SK-N-SH (cell line): Measurements from ENCODE around the gene NHS. TPM values are rescaled to one million over a fixed set of nuclear protein-coding genes. Genes with fewer than 3 reads are reported as not detected.

Source experiments
- CTCF ChIA-PET: fragments of 300-600, 350-600 bp; formaldehyde crosslinking; extraction: SDS; loops from one replicate; lab custom pipeline; 2021; lab: Yijun Ruan, JAX
- POLR2A ChIA-PET: fragments of 350-600 bp; sonication (Branson Sonifier 250); formaldehyde crosslinking; extraction: SDS; loops from one replicate; lab custom pipeline; 2020; ENCODE audit warnings: antibody characterized with exemption, inconsistent platforms; lab: Yijun Ruan, JAX
- DNase-seq: peaks from one replicate; pipeline ENCODE4 v3.0.0; 2012
- H2AFZ ChIP-seq: fragments of 200-600 bp; sonication (generic); 2 replicates; pipeline ENCODE4 v1.8.1; 2016; ENCODE audit warnings: antibody characterized with exemption, mild to moderate bottlenecking, low read depth
- H3F3A ChIP-seq: fragments of 200-600 bp; sonication (generic); replicated peaks from 2 replicates; pipeline ENCODE3; 2016; ENCODE audit warnings: antibody characterized with exemption, mild to moderate bottlenecking; ENCODE audit not compliant: insufficient read depth
- H3K27ac ChIP-seq, 2 experiments: fragments of 200-500 bp in 1 of 2; fragments of 200-600 bp in 1 of 2; sonication (Bioruptor generic) in 1 of 2; sonication (generic), shearing (Covaris generic) in 1 of 2; 2 replicates each; pipeline versions ENCODE4 v1.5.1 to v1.6.1; 2014 to 2016; ENCODE audit warnings: low read depth in 2 of 2, inconsistent platforms in 1 of 2, low read length in 1 of 2, mild to moderate bottlenecking in 1 of 2, mixed read lengths in 1 of 2
- H3K27me3 ChIP-seq: fragments of 200-600 bp; sonication (generic), shearing (Covaris generic); 2 replicates; pipeline ENCODE4 v1.6.1; 2016; ENCODE audit warnings: mixed run types; ENCODE audit not compliant: insufficient read depth
- H3K36me3 ChIP-seq, 2 experiments: fragments of 200-500 bp in 1 of 2; fragments of 200-600 bp in 1 of 2; sonication (Bioruptor generic) in 1 of 2; sonication (generic) in 1 of 2; replicated peaks in 1 of 2; 2 replicates each; pipeline versions ENCODE3 to v1.5.1; 2014 to 2016; ENCODE audit warnings: low read length in 1 of 2, mild to moderate bottlenecking in 1 of 2; ENCODE audit not compliant: insufficient read depth in 2 of 2, control insufficient read depth in 1 of 2
- H3K4me1 ChIP-seq, 2 experiments: fragments of 200-500 bp in 1 of 2; fragments of 200-600 bp in 1 of 2; sonication (Bioruptor generic) in 1 of 2; sonication (generic), shearing (Covaris generic) in 1 of 2; 2 replicates each; pipeline versions ENCODE4 v1.5.1 to v1.6.1; 2014 to 2016; ENCODE audit warnings: low read depth in 1 of 2, low read length in 1 of 2, mixed run types in 1 of 2; ENCODE audit not compliant: insufficient read depth in 2 of 2, control insufficient read depth in 1 of 2
- H3K4me2 ChIP-seq: fragments of 200-600 bp; sonication (generic), shearing (Covaris generic); 2 replicates; pipeline ENCODE4 v1.6.1; 2017; ENCODE audit warnings: mixed run types
- H3K4me3 ChIP-seq, 2 experiments: fragments of 200-500 bp in 1 of 2; fragments of 200-600 bp in 1 of 2; sonication (Bioruptor generic) in 1 of 2; sonication (generic), shearing (Covaris generic) in 1 of 2; 2 replicates each; pipeline versions ENCODE4 v1.5.1 to v1.8.1; 2014 to 2016; ENCODE audit warnings: low read depth in 2 of 2, inconsistent platforms in 1 of 2, low read length in 1 of 2, mild to moderate bottlenecking in 1 of 2, mixed read lengths in 1 of 2, moderate library complexity in 1 of 2
- H3K79me2 ChIP-seq: fragments of 200-600 bp; sonication (generic); 2 replicates; pipeline ENCODE4 v1.8.1; 2017; ENCODE audit warnings: mild to moderate bottlenecking; ENCODE audit not compliant: insufficient read depth
- H3K9ac ChIP-seq: fragments of 200-600 bp; sonication (generic); 2 replicates; pipeline ENCODE4 v1.6.1; 2017; ENCODE audit warnings: mixed run types
- H3K9me2 ChIP-seq: fragments of 200-600 bp; sonication (generic); 2 replicates; pipeline ENCODE4 v1.6.1; 2017; ENCODE audit warnings: mixed run types
- H3K9me3 ChIP-seq: fragments of 200-600 bp; sonication (generic); 2 replicates; pipeline ENCODE4 v1.6.1; 2017; ENCODE audit warnings: mixed run types, mild to moderate bottlenecking, moderate library complexity
- H4K20me1 ChIP-seq: fragments of 200-600 bp; sonication (generic); 2 replicates; pipeline ENCODE4 v1.6.1; 2017; ENCODE audit warnings: mild to moderate bottlenecking, mixed run types; ENCODE audit not compliant: insufficient read depth
- CHD2 ChIP-seq: fragments of 150-350 bp; IDR thresholded peaks from 2 replicates; pipeline ENCODE4 v1.6.1; 2018; ENCODE audit warnings: low read length; ENCODE audit not compliant: partially characterized antibody
- ELF1 ChIP-seq: IDR thresholded peaks from 2 replicates; pipeline ENCODE4 v1.4.0; 2012
- EP300 ChIP-seq, 2 experiments: IDR thresholded peaks; 2 replicates each; pipeline versions ENCODE4 v1.4.0 to v1.6.1; 2012; ENCODE audit warnings: borderline replicate concordance in 1 of 2, low read depth in 1 of 2, low read length in 1 of 2
- FOXJ3 ChIP-seq: sonication (generic); formaldehyde crosslinking; IDR thresholded peaks from 2 replicates; pipeline ENCODE4 v1.5.1; 2020; ENCODE audit warnings: mild to moderate bottlenecking, missing genetic modification reagents
- GATA2 ChIP-seq: sonication (generic); formaldehyde crosslinking; IDR thresholded peaks from 2 replicates; pipeline ENCODE4 v1.5.0; 2020; ENCODE audit warnings: mild to moderate bottlenecking, missing genetic modification reagents
- MXI1 ChIP-seq: IDR thresholded peaks from 2 replicates; pipeline ENCODE4 v1.6.1; 2012; ENCODE audit warnings: mild to moderate bottlenecking, low read depth, low read length, improper control_type of control experiment
- NFIC ChIP-seq: IDR thresholded peaks from 2 replicates; pipeline ENCODE4 v1.4.0; 2012; ENCODE audit warnings: borderline replicate concordance
- POLR2AphosphoS5 ChIP-seq: IDR thresholded peaks from 2 replicates; pipeline ENCODE4 v1.6.1; 2012; ENCODE audit warnings: low read depth, low read length
- RCOR1 ChIP-seq: fragments of 150-350 bp; IDR thresholded peaks from 2 replicates; pipeline ENCODE4 v1.6.1; 2017; ENCODE audit warnings: antibody characterized with exemption, low read length
- RXRA ChIP-seq: IDR thresholded peaks from 2 replicates; pipeline ENCODE4 v1.4.0; 2012; ENCODE audit warnings: low read depth, mild to moderate bottlenecking, borderline replicate concordance
- TAF1 ChIP-seq: IDR thresholded peaks from 2 replicates; pipeline ENCODE4 v1.6.1; 2012; ENCODE audit warnings: low read depth, mild to moderate bottlenecking, low read length, moderate library complexity, borderline replicate concordance
- YY1 ChIP-seq: IDR thresholded peaks from 2 replicates; pipeline ENCODE4 v1.4.0; 2012; ENCODE audit warnings: low read depth, mild to moderate bottlenecking
- WGBS: methylation state at CpG from one replicate; pipeline ENCODE4 v1.1.6; 2017; ENCODE audit warnings: low lambda C conversion rate; 5-methylcytosine and 5-hydroxymethylcytosine counted together
- polyA plus RNA-seq, 3 experiments: library from polyadenylated mRNA; depleted of rRNA; stranded (reverse); fragments of >200 nt; gene quantifications; 2 replicates each; pipeline ENCODE4 v1.2.3, GENCODE V29; 2012
- TF ChIP-seq, protein P1 (sequence below): IDR thresholded peaks from 2 replicates; pipeline ENCODE4 v1.4.0; 2012; ENCODE audit warnings: low read depth, borderline replicate concordance
- TF ChIP-seq, protein P2 (sequence below): fragments of 200-600 bp; sonication (generic); IDR thresholded peaks from 2 replicates; pipeline ENCODE4 v1.6.1; 2017; ENCODE audit warnings: antibody characterized with exemption, mild to moderate bottlenecking, moderate library complexity

NHS gene
- polyA plus RNA-seq, 1 of the 3 experiments (the other 2 are of a cell fraction): 1.0 TPM

DNA sequence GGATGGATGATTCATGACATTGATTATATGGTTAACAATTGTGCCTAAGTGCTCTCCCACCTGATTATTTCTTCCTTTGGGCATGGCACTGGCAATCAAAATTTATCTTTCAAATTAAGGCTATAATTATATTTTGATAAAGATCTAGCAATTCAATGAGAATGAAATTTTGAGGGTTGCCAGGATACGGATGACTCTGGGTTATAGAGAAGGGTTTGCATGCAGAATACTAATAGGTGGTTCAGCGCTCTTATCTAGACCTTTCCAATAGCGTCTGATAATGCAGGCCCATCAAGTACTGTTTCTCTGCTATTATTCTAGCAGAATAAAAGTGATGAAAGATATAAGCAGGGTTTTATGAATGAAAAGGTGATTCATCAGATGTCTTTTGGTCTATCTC is 287.4 kb downstream of the NHS start:
- Histone ChIP-seq H3K36me3 (no peaks in the 10 kb centered on the region), H3K4me3 (no peak overlapping the region), H3K4me2 (no peak overlapping the region), H3K9me3 (no peaks in the 10 kb centered on the region), H3K27ac (no peak overlapping the region), H3K4me1 (no peaks in the 10 kb centered on the region), H3K9ac (no peak overlapping the region), H2AFZ (no peak overlapping the region)
- POLR2A ChIA-PET: no interaction called here
- 30% methylated on average over 3 of the region's 3 CpGs for WGBS
- peak; percentile 31 for DNase-seq
- TF ChIP-seq CHD2 (no peak), MXI1 (no peak), RXRA (no peak), GATA2 (CRISPR knock-in tag) (peak; percentile 35; the same call in 1 of the 2 replicates)
- TF ChIP-seq, protein P1, sequence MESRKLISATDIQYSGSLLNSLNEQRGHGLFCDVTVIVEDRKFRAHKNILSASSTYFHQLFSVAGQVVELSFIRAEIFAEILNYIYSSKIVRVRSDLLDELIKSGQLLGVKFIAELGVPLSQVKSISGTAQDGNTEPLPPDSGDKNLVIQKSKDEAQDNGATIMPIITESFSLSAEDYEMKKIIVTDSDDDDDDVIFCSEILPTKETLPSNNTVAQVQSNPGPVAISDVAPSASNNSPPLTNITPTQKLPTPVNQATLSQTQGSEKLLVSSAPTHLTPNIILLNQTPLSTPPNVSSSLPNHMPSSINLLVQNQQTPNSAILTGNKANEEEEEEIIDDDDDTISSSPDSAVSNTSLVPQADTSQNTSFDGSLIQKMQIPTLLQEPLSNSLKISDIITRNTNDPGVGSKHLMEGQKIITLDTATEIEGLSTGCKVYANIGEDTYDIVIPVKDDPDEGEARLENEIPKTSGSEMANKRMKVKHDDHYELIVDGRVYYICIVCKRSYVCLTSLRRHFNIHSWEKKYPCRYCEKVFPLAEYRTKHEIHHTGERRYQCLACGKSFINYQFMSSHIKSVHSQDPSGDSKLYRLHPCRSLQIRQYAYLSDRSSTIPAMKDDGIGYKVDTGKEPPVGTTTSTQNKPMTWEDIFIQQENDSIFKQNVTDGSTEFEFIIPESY: no peak
- TF ChIP-seq, all 33 proteins: peak for 1
- H3K27me3 ChIP-seq: no peaks in the 10 kb centered on the region
- H4K20me1 ChIP-seq: no peaks in the 10 kb centered on the region
- H3K79me2 ChIP-seq: no peaks in the 10 kb centered on the region
- H3F3A ChIP-seq: no peaks in the 10 kb centered on the region
- no peaks in the 10 kb centered on the region for H3K9me2 ChIP-seq
- CTCF ChIA-PET: no interaction called here

DNA sequence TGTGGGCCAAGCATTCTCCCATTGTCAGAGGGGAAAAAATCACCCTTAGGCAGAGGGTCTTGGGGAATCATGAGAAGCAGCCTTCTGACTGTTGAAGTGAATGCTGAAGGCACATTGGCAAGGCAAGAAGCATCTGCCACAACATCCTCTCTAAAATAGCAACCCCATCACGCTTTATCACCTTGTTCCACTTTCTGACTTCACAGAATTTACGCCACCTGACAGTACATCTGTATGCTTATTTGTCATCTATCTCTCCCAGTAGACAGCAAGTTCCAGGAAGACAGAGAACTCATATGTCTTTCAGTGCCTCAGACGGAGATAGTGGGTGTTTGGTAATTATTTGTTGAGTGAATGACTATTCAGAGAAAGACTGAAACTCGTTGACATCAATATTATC is 293.9 kb downstream of the NHS start:
- no peaks in the 10 kb centered on the region for H3K36me3 ChIP-seq
- TF ChIP-seq TAF1 (no peak), EP300 (IDR thresholded peaks at IDR 0.05; ENCODE audit: borderline replicate concordance in 1 of 2, low read depth in 1 of 2, low read length in 1 of 2) (no peak), ELF1 (no peak), POLR2AphosphoS5 (no peak), YY1 (no peak), FOXJ3 (no peak), RCOR1 (no peak), CHD2 (no peak), GATA2 (CRISPR knock-in tag) (no peak), NFIC (no peak)
- TF ChIP-seq, protein P2, sequence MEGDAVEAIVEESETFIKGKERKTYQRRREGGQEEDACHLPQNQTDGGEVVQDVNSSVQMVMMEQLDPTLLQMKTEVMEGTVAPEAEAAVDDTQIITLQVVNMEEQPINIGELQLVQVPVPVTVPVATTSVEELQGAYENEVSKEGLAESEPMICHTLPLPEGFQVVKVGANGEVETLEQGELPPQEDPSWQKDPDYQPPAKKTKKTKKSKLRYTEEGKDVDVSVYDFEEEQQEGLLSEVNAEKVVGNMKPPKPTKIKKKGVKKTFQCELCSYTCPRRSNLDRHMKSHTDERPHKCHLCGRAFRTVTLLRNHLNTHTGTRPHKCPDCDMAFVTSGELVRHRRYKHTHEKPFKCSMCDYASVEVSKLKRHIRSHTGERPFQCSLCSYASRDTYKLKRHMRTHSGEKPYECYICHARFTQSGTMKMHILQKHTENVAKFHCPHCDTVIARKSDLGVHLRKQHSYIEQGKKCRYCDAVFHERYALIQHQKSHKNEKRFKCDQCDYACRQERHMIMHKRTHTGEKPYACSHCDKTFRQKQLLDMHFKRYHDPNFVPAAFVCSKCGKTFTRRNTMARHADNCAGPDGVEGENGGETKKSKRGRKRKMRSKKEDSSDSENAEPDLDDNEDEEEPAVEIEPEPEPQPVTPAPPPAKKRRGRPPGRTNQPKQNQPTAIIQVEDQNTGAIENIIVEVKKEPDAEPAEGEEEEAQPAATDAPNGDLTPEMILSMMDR: no peak
- CTCF ChIA-PET: no interaction called here

More for the DNA sequence above, 293.9 kb downstream of the NHS start:
- DNase-seq: no peak
- no peaks in the 10 kb centered on the region for H3K9me3 ChIP-seq
- no peaks in the 10 kb centered on the region for H3F3A ChIP-seq
- WGBS: 45% methylated on average over 4 of the region's 4 CpGs
- H4K20me1 ChIP-seq: no peaks in the 10 kb centered on the region
- no peak overlapping the region for H3K4me3 ChIP-seq
- no peaks in the 10 kb centered on the region for H3K79me2 ChIP-seq
- POLR2A ChIA-PET: no interaction called here
- no peak overlapping the region for H3K9ac ChIP-seq
- H3K9me2 ChIP-seq: no peaks in the 10 kb centered on the region
- H2AFZ ChIP-seq: no peak overlapping the region
- no peaks in the 10 kb centered on the region; a peak in 1 of 4 replicates for H3K4me1 ChIP-seq
- no peaks in the 10 kb centered on the region for H3K27me3 ChIP-seq
- H3K27ac ChIP-seq: no peak overlapping the region
- no peak overlapping the region for H3K4me2 ChIP-seq
